ENCODE measurements around the gene LYSMD4.
"Not testable (repeated sequence)": the region's sequence is repeated elsewhere in the genome, so short reads cannot be mapped to it uniquely, and the experiment has no call there.

The LYSMD4 gene

GRCh38 chr15:99733268-99734039 is at the start of gene LYSMD4:
LYSMD4 (minus strand) TSS chr15:99733437; CDS start chr15:99731999, 1,438 bp downstream.
- peak; percentile 53 for DNase-seq

DNA sequence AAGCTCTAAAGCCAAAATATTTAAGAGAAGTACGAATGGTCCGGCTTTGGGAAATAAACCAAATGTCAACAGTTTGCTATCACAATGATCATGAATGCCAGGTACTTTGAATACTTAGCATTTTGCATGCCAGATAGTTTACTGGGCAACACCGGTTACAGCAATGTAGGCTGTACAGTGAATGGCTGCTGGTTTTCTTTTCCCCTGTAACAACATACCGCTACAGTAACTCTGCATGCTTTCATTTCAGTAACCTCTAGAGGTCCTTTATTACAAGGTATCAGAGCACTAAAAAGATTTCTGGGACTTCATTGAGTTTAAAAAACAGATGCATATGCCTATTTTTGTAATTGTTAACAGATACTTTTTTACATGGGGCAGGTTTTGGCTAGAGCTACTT is 48.8 kb upstream of the LYSMD4 start:
- not testable (repeated sequence) for DNase-seq

DNA sequence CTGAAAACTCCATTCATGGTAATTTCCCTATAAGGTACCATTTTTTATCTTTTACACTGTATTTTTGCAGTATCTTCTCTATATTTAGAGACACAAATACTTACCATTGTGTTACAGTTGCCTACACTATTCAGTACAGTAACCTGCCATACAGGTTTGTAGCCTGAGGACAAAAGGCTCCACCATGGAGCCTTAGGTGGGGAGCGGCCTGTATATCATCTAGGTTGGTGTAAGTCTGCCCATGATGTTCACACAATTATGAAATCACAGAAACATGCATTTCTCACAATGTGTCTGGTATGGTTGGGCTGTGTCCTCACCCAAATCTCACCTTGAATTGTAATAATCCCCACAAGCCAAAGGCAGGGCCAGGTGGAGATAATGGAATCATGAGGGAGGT is 43.9 kb upstream of the LYSMD4 start:
- DNase-seq, result no peak

DNA sequence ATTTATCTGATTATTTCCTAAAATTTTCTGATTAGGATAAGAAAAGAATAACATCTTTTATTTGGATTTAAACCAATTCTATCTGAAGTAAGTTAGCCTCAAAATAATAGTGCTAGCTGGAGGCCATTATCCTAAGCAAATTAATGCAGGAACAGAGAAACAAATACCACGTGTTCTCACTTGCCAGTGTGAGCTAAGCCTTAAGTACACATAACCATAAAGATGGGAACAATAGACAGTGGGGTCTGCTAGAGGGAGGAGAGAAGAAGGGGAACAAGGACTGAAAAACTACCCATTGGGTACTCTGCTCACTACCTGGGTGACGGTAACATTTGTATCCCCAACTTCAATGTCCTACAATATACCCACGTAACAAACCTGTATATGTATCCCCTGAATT is 31.3 kb upstream of the LYSMD4 start:
- no peak for DNase-seq

DNA sequence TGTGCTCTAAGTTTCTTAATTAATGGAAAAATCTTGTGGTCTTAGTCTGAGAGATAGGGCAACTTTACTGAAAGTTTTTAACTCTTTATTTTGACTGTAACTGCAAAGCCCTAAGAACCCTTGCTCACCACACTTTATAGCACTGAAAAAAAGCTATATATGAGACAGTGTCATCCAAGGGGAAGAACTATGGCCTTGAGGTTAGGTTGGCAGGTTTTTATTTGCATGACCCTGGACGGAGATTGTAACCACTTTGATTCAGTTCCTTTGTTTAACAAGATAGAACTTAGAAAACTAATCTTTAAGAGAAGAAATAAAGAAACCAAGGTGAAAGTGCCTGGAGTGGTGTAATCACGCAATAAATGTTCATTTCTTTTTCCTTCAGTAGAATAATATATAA is 30.6 kb upstream of the LYSMD4 start:
- DNase-seq, result no peak

- DNase-seq, result no peak
Observed at GRCh38 chr15:99762288-99762687, 29.1 kb upstream of the LYSMD4 start.

GRCh38 chr15:99755692-99756409 is 22.6 kb upstream of the LYSMD4 start:
- no peak for DNase-seq

- DNase-seq, result no peak
Observed at GRCh38 chr15:99753066-99753465, 19.8 kb upstream of the LYSMD4 start.

- no peak for DNase-seq
Observed at GRCh38 chr15:99752556-99752955, 19.3 kb upstream of the LYSMD4 start.

- not testable (repeated sequence) for DNase-seq
Observed at GRCh38 chr15:99750326-99750725, 17.1 kb upstream of the LYSMD4 start.

GRCh38 chr15:99749386-99749785 is 16.1 kb upstream of the LYSMD4 start:
- no peak for DNase-seq

- no peak for DNase-seq
Observed at GRCh38 chr15:99745370-99746086, 12.3 kb upstream of the LYSMD4 start.

DNA sequence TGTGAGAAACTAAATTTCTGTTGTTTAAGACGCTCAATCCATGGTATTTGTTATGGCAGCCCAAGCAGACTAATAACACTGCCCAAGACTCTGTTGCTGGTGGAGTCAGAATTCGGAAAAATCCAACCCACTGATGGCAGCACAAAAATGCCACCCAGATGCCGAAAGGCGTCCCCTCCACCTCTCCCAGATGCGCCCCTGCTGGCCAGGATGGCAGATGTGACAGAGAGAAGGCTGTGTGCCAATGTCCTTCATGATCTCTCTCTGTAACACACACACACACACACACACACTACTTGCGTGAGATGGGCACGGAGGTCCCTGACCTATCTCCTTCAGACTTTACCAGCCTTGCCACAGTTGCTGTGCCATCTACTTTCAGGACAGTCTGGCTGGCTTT is 10.9 kb upstream of the LYSMD4 start:
- no peak for DNase-seq

- DNase-seq, result no peak
Observed at GRCh38 chr15:99741835-99742234, 8.6 kb upstream of the LYSMD4 start.

- no peak for DNase-seq
Observed at GRCh38 chr15:99738021-99738847, 5.0 kb upstream of the LYSMD4 start.

DNA sequence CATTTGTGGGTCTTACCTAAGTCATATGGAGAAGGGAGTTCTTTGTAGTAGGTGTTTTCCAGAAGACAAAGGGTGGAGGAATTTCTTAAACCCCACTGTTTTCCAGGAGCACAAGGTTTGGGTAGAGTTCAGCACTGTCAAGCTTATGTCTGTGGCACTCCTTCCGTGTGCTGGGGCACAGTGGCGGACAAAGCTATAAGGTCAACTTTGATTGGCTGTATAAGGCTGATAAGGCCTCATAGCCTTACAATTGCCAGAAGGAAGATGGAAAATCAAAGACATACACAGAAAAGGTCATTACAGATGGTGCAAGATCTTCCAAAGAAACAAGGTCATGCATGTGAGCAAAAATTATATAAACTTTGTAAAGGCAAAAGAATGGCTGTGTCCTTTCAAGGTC is 3.5 kb upstream of the LYSMD4 start:
- no peak for DNase-seq

DNA sequence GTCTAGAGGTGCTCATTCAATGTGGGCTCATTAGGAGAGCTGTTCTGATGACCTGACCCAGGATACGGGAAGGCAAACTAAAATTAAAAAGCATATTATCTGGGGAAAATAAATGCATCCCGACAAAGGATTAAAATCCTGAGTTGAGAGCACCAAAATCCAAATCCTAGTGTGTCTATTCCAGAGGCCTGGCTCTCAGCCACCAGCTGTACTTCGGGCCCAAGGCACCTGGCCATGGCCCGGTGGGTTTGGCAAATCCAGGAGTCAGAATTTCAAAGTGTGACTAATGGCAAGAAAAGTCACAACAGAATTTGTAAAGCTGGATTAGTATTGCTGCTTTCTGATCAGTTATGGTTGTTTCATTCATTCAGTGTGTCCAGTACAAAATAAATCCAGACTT is 2.6 kb upstream of the LYSMD4 start:
- no peak for DNase-seq

DNA sequence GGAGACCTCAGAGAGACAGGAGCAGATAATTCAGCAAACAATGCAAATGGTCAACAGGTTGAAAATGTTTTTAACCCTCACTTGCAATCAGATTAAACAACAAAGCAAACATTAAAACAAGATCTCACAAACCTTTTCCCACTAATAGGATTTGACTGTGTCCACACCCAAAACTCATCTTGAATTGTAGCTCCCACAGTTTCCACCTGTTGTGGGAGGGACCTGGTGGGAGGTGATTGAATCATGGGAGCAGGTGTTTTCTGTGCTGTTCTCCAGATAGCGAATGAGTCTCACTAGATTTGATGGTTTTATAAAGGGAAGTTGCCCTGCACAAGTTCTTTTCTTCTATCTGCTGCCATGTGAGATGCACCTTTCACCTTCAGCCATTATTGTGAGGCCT is 1.3 kb upstream of the LYSMD4 start:
- DNase-seq, result no peak

DNA sequence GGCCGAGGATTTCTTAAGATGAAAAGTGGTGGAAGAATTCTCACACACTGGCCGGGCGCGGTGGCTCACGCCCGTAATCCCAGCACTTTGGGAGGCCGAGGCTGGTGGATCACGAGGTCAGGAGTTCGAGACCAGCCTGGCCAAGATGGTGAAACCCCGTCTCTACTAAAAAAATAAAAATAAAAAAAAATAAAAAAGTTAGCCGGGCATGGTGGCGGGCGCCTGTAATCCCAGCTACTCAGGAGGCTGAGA is 729 bp upstream of the LYSMD4 start:
- not testable (repeated sequence) for DNase-seq

GRCh38 chr15:99732751-99733267 is 428 bp downstream of the LYSMD4 start:
- DNase-seq, result no peak

GRCh38 chr15:99732124-99732750 is 1.0 kb downstream of the LYSMD4 start:
- DNase-seq, result no peak

DNA sequence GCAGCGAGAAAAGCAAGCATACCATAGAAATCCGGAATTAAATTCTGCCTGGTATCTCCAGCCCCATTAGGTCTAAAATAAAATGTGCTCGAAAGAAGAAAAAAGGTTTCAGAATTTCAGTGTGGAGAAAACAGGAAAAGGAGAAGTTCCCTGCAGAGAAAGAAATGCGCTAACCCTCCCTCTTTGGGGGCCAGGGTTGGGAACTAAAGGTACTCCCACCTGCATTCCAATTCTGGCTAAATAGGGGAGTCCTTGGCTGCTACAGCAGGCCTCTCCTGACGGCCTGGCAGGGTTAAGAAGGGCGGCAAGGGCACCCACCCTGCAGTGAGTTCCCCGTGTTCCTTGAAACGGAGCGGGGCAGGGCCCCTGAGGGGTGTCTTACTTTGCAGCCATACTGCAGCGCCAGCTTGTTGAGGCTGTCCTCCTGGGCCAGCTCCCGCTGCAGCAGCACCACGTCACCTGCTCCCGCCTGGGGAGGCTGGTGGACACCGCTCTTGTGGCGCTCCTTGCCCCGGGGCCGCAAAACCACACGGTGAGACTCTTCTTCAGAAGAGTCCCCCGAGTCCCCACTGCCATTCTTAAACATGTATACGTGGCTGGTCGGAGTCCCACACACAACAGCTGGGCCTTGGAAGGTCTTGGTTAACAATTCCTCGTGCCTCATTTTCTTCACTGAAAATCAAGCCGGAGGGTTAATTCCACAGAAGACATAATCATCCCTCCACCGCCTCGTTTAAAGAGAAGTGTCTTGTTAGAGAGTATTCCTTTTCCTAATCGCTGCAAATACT is 1.7 kb downstream of the LYSMD4 start:
- DNase-seq, result no peak

All from NCI-H1436 treated with DMSO at 0.1 percent for 48 hours (cell line).